Hepatocyte (in vitro differentiated cells): Measurements from ENCODE around the gene ZNF774. TPM values are rescaled to one million over a fixed set of nuclear protein-coding genes. Genes with fewer than 3 reads are reported as not detected.

Experiments
- DNase-seq: peaks from one replicate; pipeline ENCODE4 v3.0.0-alpha.2; 2016; ENCODE audit warnings: low spot score
- H2AFZ ChIP-seq: fragments of 200-600 bp; sonication (generic); 2 replicates; pipeline ENCODE4 v1.6.0; 2016; ENCODE audit warnings: antibody characterized with exemption, mild to moderate bottlenecking
- H3K27ac ChIP-seq: fragments of 200-600 bp; sonication (generic); 2 replicates; pipeline ENCODE4 v1.5.1; 2016; ENCODE audit warnings: mild to moderate bottlenecking
- H3K27me3 ChIP-seq: fragments of 200-600 bp; sonication (generic); 2 replicates; pipeline ENCODE4 v1.6.1; 2016
- H3K36me3 ChIP-seq: fragments of 200-600 bp; sonication (generic); replicated peaks from 2 replicates; pipeline ENCODE4 v1.5.1; 2016; ENCODE audit warnings: low read depth; ENCODE audit not compliant: insufficient read depth
- H3K4me1 ChIP-seq: fragments of 200-600 bp; sonication (generic); 2 replicates; pipeline ENCODE4 v1.5.1; 2016; ENCODE audit warnings: mild to moderate bottlenecking, moderate library complexity; ENCODE audit not compliant: insufficient read depth
- H3K4me2 ChIP-seq: fragments of 200-600 bp; sonication (generic); 2 replicates; pipeline ENCODE4 v1.6.0; 2016
- H3K4me3 ChIP-seq: fragments of 200-600 bp; sonication (generic); 2 replicates; pipeline ENCODE4 v1.5.1; 2016; ENCODE audit warnings: mild to moderate bottlenecking
- H3K79me2 ChIP-seq: fragments of 200-600 bp; sonication (generic); 2 replicates; pipeline ENCODE4 v1.6.0; 2017; ENCODE audit warnings: mild to moderate bottlenecking
- H3K9me2 ChIP-seq: fragments of 200-600 bp; sonication (generic); replicated peaks from 2 replicates; pipeline ENCODE4 v1.6.0; 2017; ENCODE audit warnings: mild to moderate bottlenecking; ENCODE audit not compliant: insufficient read depth
- H3K9me3 ChIP-seq: fragments of 200-600 bp; sonication (generic); 2 replicates; pipeline ENCODE4 v1.5.1; 2016; ENCODE audit warnings: low read depth, mild to moderate bottlenecking
- H4K20me1 ChIP-seq: fragments of 200-600 bp; sonication (generic); 2 replicates; pipeline ENCODE4 v1.6.0; 2016; ENCODE audit warnings: mild to moderate bottlenecking; ENCODE audit not compliant: insufficient read depth, poor library complexity, severe bottlenecking
- EZH2 ChIP-seq: fragments of 200-600 bp; sonication (generic); IDR thresholded peaks from 2 replicates; pipeline ENCODE4 v1.6.1; 2016; ENCODE audit warnings: antibody characterized with exemption, mild to moderate bottlenecking, borderline replicate concordance
- EZH2phosphoT487 ChIP-seq: fragments of 200-600 bp; sonication (generic); IDR thresholded peaks from one replicate; pipeline ENCODE4 v1.6.1; 2018; ENCODE audit warnings: antibody characterized with exemption, mild to moderate bottlenecking, low read depth, moderate library complexity; ENCODE audit not compliant: unreplicated experiment, severe bottlenecking
- whole genome bisulfite sequencing: methylation state at CpG from one replicate; pipeline ENCODE4 v1.1.6; 2016; ENCODE audit warnings: low lambda C conversion rate; ENCODE audit errors: missing lambda C conversion rate; 5-methylcytosine and 5-hydroxymethylcytosine counted together
- polyA plus RNA-seq: library from polyadenylated mRNA; unstranded; fragments of >200 nt; fragmentation: Nextera tagmentation; extraction: Ambion mirVana; gene quantifications from 2 replicates; pipeline ENCODE4 v1.2.1, GENCODE V29; 2016
- total RNA-seq: library from RNA; depleted of rRNA; stranded (reverse); fragments of >200 nt; gene quantifications from 2 replicates; pipeline ENCODE4 v1.2.3, GENCODE V29; 2014
- TF ChIP-seq, protein P1 (sequence below): fragments of 200-600 bp; sonication (generic); IDR thresholded peaks from 2 replicates; pipeline ENCODE4 v1.5.1; 2016; ENCODE audit warnings: antibody characterized with exemption, mild to moderate bottlenecking; ENCODE audit not compliant: poor library complexity

The ZNF774 gene
- total and polyA plus RNA-seq, 2 experiments from 2014 or later = 2.1 to 2.3 TPM

DNA sequence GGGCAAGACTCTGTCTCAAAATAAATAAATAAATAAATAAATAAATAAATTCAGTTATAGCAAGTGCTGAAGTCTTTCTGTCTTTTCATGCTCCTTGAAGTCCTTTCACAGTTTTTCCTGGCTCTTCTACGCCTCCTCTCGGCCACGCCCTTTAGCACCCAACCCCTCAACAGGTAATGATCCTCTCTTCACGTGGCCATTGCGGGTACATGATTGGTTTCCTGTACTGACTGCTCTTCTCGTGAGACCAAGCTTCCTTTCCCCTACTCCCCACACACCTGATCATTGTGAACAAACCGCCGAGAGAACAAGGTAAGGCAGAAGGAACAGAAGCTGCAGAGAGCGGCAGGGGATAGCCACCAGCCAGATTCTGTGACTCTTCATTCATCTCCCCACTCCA lies 2.3 kb upstream of the ZNF774 start:
- H3K9me2 ChIP-seq = no peaks in the 10 kb centered on the region
- H3K9me3 ChIP-seq = no peaks in the 10 kb centered on the region
- no peak for DNase-seq
- no peaks in the 10 kb centered on the region for H3K36me3 ChIP-seq
- H3K4me1 ChIP-seq = no peaks in the 10 kb centered on the region
- no peaks in the 10 kb centered on the region for H4K20me1 ChIP-seq
- TF ChIP-seq EZH2 = no peak
- TF ChIP-seq, protein P1, sequence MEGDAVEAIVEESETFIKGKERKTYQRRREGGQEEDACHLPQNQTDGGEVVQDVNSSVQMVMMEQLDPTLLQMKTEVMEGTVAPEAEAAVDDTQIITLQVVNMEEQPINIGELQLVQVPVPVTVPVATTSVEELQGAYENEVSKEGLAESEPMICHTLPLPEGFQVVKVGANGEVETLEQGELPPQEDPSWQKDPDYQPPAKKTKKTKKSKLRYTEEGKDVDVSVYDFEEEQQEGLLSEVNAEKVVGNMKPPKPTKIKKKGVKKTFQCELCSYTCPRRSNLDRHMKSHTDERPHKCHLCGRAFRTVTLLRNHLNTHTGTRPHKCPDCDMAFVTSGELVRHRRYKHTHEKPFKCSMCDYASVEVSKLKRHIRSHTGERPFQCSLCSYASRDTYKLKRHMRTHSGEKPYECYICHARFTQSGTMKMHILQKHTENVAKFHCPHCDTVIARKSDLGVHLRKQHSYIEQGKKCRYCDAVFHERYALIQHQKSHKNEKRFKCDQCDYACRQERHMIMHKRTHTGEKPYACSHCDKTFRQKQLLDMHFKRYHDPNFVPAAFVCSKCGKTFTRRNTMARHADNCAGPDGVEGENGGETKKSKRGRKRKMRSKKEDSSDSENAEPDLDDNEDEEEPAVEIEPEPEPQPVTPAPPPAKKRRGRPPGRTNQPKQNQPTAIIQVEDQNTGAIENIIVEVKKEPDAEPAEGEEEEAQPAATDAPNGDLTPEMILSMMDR = no peak
- no peak for TF ChIP-seq EZH2phosphoT487
- WGBS = 92% methylated on average over 9 of the region's 9 CpGs
- peaks cover 6% of the 10 kb centered on the region for H3K79me2 ChIP-seq
- H3K4me3 ChIP-seq = no peak overlapping the region
- no peak overlapping the region for H3K27ac ChIP-seq
- H2AFZ ChIP-seq = no peak overlapping the region
- no peak overlapping the region for H3K4me2 ChIP-seq
- H3K27me3 ChIP-seq = no peaks in the 10 kb centered on the region

DNA sequence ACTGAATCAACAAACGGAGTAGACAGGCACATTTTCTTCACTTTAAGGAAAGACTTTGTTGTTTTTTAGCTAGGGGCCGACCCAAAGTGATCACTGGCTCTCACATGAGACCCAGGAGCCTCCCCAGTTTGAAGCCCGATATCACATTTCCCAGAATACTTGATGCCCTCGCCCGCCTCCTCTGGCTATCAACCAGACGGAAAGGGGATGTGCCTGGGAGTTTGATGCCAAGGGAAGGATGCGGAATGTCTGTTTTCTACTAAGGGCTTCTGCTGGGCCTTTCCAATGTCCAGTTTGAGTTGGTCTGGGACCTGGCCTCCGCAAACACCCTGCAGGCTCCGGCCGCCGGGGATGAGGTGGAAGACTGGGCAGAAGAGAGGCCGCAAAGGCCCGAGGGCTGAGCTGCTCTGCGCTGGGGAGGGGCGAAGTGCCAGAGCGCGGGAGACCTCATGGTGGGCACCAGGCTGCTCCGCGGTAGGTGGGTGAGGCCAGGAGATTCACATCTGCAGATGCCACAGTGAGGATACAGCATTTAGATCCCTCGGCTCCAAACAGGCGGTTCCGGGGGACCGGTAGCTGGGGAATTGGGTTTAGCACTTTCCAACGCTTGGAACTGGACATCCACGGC lies 491 bp upstream of the ZNF774 start:
- Histone ChIP-seq H2AFZ (peak overlapping the region; percentile 77), H3K27ac (no peak overlapping the region), H3K9me2 (no peaks in the 10 kb centered on the region), H3K36me3 (no peaks in the 10 kb centered on the region), H3K4me2 (peak overlapping the region; percentile 76), H3K9me3 (no peaks in the 10 kb centered on the region), H4K20me1 (no peaks in the 10 kb centered on the region), H3K27me3 (no peaks in the 10 kb centered on the region), H3K4me3 (no peak overlapping the region), H3K79me2 (peaks cover 6% of the 10 kb centered on the region), H3K4me1 (no peaks in the 10 kb centered on the region)
- TF ChIP-seq EZH2phosphoT487 = no peak
- TF ChIP-seq, protein P1 = no peak
- 27% methylated on average over 25 of the region's 25 CpGs for WGBS
- DNase-seq = no peak

DNA sequence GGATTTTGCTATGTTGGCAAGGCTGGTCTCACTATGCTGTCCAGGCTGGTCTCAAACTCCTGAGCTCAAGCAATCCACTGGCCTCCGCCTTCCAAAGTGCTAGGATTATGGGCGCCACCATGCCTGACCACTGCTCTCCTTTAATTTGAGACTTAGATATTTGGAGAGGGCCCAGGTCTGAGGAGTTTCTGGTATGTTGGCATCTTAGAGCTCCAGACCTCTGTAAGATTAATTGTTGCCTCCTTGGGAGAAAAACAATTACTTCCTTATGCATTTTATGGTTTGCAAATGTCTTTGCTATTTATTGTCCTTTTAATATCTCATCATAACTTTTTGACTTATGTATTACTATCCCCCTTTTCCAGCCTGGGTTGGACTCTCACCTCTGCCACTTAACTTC lies 2.9 kb downstream of the ZNF774 start:
- H4K20me1 ChIP-seq = no peaks in the 10 kb centered on the region
- no peaks in the 10 kb centered on the region for H3K9me2 ChIP-seq
- no peaks in the 10 kb centered on the region for H3K9me3 ChIP-seq
- H3K4me1 ChIP-seq = no peaks in the 10 kb centered on the region
- TF ChIP-seq EZH2phosphoT487 (no peak), EZH2 (no peak)
- TF ChIP-seq, protein P1 = no peak
- no peak overlapping the region for H3K4me2 ChIP-seq
- H3K27ac ChIP-seq = no peak overlapping the region
- H3K4me3 ChIP-seq = no peak overlapping the region
- peaks cover 6% of the 10 kb centered on the region for H3K79me2 ChIP-seq
- H3K36me3 ChIP-seq = no peaks in the 10 kb centered on the region
- WGBS = 93% methylated on average over 2 of the region's 2 CpGs
- DNase-seq = no peak
- H3K27me3 ChIP-seq = no peaks in the 10 kb centered on the region
- no peak overlapping the region for H2AFZ ChIP-seq
